ENCODE measurements around the gene THOC6.

GRCh38 chr16:2974319-2975056, 49.3 kb upstream of the THOC6 start:
- TF ChIP-seq ARNT (IDR thresholded peaks at IDR 0.05) (no peak), NFRKB (IDR thresholded peaks at IDR 0.05) (no peak), SP1 (IDR thresholded peaks at IDR 0.05) (no peak), FOXK2 (IDR thresholded peaks at IDR 0.05) (no peak), BHLHE40 (IDR thresholded peaks at IDR 0.05; ENCODE audit: borderline replicate concordance) (no peak), SUZ12 (IDR thresholded peaks at IDR 0.05) (no peak), FOXM1 (IDR thresholded peaks at IDR 0.05; ENCODE audit: borderline replicate concordance) (no peak), FOXA1 (IDR thresholded peaks at IDR 0.05) (no peak), HDGF (IDR thresholded peaks at IDR 0.05; ENCODE audit: borderline replicate concordance) (no peak), ELF4 (IDR thresholded peaks at IDR 0.05) (no peak), LEF1 (IDR thresholded peaks at IDR 0.05; ENCODE audit: borderline replicate concordance) (no peak)
